GOT3 (cell line): ENCODE measurements around the gene WEE1.

ENCODE experiments used
- DNase-seq: peaks from one replicate; lab custom pipeline; 2025; ENCODE audit warnings: mixed read lengths; lab: John Stamatoyannopoulos, UW

Gene WEE1

DNA sequence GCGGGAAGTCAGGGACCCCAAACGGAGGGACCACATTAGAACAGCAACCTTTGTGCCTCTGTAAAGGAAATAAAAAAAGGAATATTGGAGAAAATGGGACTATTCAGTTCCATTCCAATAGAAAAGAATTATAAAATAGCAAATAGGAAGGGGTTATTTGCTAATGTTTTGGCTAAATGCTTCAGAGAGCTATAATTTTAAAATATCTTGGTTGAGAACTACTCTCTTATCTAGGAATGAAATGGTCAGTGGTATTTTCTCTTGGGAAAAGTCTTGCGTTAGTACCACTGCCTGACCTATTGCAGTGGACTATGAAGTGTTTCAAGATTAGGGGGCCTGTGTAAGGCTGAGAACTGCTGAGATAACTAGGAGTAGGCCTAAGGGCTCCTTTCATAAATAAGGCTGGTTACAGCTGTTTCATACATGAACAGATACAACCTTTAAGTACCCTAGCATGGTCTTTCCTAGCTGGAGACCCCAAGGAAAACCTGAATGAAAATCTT is 6.9 kb upstream of the WEE1 start:
- no peak for DNase-seq

DNA sequence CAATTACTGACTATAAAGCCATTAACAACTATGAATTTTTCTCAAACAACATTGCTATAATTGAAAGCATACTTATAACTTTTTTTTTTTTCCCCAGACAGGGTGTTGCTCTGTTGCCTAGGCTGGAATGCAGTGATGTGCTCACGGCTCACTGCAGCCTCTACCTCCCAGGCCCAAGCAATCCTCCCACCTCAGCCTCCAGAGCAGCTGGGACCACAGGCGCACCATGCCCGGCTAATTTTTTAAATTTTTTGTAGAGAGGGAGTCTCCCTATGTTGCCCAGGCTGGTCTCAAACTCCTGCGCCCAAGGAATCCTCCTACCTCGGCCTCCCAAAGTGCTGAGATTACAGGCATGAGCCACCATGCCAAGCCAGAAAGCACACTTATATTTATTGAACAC is 6.1 kb upstream of the WEE1 start:
- no peak for DNase-seq

DNA sequence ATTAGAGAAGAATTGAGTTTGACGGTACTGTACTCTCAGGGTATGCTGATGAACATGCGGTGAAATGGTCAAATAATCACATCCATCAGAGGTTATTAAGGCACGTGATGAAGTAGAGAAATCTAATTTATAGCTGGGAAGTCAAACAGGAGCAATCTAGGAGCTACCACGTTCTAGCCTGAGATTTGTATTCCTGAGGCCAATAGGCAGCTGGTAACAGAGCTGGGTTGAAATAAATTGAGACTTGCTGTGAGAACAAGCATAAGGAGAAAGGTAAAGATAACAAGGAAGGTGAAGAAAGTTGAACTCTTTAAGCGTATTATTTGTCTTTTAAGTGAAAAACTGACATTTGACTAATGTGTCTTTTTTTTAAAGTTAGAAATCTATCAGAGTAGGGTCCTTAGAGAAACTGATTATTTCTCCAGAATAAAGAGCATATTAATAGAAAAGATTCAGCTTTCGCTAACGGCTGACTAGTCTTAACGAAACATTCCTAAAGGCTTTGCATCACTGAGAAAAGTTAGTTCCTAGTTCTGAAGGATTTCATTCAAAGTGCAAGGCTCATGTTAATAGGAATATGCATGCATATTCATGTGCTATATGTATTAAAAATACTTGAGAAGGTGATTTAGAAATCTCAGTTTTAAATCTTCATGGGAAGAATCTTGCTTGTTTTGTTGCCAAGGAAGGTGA is 5.2 kb upstream of the WEE1 start:
- DNase-seq, result no peak

DNA sequence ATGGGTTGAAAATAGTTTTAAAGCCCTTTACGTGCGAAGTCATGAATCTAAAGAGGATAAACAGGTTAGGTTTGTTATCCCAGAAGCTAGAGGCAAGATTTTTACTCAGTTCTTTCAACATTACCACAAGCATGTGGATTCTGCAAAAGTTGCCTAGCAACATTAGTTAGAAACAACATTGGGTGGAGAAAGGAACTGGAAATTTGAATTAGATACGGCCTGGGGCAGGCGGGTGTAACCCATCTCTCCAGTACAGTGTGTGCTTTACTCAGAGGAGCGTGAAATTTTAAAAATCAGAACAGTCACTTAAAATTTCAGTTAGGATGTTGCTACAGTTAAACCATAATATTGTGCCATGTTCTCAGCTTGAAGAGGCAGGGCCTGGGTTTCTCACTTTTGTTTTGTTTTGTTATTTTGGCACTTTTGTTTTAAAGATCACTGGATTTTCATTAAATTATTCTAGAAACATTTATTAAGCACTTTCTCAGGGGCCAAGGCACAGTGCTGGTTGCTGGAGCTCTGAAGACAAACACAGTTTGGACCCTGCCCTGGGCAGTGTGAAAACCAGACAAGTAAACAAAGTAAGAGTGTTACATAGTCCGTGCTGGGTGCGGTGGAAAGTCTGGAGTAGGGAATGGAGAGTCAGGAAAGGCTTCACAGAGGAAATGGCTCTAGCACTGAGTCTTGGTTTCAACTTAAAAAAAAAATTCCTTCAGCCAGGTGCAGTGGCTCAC is 4.4 kb upstream of the WEE1 start:
- DNase-seq, result no peak

DNA sequence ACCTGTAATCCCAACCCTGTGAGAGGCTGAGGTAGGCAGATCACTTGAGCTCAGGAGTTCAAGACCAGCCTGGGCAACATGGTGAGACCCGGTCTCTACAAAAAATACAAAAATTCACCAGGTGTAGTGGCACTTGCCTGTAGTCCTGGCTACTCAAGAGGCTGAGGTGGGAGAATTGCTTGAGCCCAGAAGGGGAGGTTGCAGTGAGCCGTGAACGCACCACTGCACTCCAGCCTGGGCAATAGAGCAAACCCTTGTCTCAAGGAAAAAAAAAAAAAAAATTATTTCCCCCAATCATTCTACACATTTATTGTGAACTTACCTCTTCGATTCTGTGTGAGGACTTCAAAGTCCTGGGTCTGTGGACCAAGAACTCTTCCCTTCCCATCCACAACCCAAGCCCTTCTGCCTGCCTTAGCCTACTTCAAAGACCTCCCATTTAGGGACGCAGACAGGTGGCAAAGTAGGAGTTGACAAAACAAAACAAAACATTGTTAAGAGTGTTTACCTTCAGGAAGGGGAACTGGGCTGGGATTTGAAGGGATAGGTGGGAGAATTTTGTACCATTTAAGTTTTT is 3.8 kb upstream of the WEE1 start:
- no peak for DNase-seq

DNA sequence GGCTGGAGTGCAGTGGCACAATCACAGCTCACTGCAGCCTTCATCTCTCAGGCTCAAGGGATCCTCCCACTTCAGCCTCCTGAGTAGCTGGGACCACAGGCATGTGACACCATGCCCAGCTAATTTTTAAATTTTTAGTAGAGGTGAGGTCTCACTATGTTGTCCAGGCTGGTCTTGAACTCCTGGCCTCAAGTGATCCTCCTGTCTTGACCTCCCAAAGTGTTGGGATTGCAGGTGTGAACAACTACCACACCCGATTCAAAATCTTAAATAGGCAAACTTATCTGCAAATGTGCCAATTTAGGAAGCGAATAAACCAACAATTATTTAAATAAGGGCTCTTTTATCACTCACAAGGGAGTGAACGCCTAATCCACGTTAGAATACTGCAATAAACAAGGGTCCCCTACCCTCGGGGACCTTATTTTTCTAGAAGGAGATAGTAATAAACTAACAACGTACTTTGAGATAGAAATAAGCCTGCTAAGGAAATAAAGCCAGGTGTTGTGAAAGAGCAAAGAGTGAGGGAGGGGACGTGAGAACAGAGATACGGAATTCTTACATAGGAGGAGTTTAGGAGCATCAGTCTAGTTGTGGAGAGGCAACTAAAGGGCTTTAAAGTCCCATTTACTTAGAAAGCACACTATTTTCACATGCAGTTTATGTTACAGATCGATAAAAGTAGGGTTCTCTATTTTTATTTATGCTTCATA is 3.0 kb upstream of the WEE1 start:
- DNase-seq, result no peak

DNA sequence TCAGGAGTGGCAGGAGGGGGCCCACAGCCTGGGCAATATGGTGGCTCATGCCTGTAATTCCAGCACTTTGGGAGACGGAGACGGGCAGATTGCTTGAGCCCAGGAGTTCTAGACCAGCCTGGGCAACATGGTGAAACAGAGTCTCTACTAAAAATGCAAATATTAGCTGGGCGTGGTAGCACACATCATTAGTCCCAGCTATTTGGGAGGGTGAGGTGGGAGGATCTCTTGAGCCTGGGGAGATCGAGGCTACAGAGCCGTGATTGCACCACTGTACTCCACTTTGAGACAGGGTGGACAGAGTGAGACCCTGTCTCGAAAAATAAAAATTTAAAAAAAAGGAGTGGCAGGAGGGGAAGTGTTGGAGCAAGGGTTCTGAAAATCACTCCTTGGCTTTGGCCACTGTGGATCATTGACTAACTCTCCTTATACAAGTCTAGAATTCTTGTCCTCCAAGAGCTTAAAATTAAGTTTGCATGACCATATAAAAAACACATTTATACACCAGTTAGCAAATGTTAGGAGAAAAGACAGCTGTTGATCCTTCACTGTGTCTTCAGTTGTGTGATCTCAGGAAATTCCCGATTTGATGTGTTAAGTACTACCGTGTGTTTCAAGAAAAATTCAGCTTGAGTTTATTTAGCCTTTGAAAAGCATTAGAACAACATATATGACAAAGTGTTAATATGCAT is 2.3 kb upstream of the WEE1 start:
- DNase-seq, result no peak

DNA sequence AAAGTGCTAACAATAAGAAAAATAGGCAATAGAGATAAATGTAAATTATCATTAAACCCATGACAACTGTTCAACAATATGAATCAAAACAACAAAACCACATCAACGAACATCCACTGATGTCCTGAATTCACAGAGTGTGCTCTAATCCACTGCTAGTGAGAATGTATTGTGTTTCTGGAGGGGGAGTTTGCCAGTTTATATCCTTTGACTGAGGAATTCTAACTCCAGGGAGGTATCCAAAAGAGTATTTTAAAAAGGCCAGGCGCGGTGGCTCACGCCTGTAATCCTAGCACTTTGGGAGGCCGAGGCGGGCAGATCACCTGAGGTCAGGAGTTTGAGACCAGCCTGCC is 1.7 kb upstream of the WEE1 start:
- no peak for DNase-seq

DNA sequence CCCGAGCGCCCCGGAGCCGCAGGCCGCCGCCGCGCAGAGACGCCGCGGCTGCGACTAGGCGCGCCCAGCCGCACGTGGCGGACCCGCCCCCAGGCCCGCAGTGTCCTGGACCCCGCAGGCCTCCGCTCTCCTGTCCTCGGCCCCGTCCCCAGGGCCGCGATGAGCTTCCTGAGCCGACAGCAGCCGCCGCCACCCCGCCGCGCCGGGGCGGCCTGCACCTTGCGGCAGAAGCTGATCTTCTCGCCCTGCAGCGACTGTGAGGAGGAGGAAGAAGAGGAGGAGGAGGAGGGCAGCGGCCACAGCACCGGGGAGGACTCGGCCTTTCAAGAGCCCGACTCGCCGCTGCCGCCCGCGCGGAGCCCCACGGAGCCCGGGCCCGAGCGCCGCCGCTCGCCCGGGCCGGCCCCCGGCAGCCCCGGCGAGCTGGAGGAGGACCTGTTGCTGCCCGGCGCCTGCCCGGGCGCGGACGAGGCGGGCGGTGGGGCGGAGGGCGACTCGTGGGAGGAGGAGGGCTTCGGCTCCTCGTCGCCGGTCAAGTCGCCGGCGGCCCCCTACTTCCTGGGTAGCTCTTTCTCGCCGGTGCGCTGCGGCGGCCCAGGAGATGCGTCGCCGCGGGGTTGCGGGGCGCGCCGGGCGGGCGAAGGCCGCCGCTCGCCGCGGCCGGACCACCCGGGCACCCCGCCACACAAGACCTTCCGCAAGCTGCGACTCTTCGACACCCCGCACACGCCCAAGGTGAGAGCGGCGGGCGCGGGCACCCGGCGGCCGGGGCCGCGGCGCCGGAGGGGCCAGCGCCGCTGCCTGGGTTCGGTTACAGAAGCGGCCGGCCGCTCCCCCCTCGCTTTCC is 528 bp downstream of the WEE1 start:
- DNase-seq, result no peak

DNA sequence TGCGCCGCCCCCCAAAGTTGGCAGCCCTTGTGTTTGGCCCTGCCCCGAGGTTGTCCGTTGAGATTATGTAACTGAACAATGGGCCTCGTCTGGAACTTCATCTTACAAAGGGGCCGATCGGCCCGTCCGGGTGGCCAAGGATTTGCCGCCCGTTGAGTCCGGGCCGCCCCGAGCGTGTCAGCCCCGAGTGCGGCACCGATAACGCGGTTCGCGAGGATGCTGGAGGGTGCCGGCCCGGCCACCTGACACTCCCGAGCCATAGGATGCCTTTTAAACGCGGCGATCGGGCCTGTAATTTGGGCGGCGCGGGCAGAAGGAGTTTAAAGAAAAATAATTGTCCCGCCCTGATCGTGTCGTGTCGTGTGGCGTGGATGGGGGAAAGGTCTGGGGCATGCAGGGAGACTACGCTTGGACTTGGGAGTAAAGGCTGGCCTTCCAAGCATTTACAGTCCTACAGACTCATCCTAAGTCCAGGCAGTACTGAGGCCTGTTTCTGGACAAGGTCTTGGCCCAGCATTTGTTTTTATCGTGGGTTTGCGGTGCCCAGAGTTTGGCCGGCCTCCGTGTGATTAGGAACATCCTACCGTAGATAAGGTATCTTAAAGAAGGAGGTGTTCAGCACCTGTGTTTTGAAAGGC is 1.3 kb downstream of the WEE1 start:
- no peak for DNase-seq

DNA sequence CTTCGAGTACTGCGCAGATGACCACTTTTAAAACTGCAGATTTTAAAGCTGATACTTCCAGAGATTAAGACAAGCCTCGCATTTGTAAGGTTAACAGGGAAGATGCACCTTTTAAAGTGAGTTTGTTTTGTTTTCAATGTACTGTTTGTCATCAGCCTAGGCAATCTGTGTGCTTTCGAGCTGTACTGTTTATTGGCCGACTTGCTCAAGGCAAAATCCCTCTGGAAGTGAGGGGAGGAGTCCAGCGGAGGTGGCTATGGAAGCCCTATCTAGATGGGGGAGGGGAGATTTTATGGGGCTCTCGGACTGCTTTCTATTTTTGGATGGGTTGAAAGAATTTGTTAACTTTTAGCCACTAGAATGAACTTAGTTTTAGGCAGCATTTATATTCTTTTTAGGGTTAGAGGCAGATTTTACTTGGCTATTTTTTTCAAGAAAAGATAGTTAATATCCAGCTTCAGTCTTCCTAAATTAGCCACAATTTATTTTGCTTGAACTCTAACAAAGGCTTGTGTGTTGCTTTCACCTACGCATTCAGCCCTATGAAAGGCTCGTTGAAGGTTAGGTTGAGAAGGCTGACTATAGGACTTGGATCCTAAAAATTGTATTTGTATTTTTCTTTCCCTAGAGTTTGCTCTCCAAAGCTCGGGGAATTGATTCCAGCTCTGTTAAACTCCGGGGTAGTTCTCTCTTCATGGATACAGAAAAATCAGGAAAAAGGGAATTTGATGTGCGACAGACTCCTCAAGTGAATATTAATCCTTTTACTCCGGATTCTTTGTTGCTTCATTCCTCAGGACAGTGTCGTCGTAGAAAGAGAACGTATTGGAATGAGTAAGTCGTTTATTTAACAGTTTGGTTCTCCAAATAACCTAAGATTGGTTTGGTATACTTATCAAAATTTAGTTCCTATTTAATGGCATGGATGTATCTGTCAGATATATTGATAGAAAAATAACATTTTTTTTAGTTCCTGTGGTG is 2.1 kb downstream of the WEE1 start:
- DNase-seq, result no peak

DNA sequence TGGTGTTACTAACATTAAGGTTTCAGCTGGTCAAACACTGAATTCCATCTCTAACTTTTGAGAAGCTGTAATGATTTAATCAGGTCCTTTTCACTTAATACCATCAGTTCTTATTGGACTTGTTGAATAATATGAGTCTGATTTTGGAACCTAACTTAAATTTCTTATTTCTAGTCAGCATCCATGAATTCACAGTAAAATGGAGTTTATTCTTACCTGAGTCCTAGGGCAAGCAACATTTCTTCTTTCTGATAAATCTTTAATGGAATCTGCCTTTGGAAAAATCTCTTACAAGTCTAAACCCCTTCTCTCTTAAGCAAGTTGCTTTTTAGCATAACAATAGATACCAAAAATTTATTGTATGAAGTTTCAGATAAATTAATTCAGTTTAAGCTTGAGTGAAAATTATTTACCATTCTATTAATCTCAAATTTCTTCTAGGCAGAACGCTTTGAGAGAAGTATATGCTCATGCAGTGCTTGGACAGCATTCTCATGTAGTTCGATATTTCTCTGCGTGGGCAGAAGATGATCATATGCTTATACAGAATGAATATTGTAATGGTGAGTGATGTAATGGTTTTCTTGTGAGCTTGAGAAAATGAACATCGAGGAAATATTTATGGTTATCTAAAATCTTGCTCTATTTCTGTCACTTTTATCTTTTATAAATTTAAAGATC is 3.4 kb downstream of the WEE1 start:
- DNase-seq, result no peak

DNA sequence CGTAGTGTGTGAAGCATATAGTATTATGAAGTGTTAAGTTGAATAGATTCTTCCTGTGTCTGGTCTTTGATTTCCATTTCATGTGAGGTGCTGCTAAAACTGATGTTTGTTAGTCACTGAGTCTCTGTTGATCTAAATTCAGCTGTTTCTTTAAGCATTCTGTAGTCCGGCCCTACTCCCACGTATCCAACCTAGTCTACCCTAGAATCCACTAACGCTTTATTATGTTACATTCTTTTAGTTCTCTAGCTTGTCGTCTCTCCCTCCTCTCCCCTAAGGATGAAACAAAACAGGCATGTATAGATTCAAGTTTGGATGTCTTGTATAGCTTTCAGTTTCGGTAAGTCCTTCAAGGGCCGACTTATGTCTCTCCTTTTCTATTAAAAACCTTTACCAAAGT is 4.1 kb downstream of the WEE1 start:
- DNase-seq, result no peak

DNA sequence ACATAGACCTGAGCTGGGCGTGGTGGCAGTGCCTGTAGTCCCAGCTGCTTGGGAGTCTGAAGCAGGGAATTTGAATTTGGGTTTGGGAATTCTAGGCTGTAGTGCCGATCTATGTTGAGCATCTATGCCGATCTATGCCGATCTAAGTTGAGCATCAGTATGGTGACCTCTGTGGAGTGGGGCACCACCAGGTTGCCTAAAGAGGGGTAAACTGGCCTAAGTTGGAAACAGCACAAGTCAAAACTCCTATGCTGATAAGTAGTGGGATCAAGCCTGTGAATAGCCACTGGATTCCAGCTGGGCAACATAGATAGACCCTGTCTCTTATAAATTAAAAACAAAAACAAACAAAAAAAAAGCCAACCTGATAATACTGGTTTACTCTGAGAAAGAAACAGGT is 7.4 kb downstream of the WEE1 start:
- DNase-seq, result no peak

DNA sequence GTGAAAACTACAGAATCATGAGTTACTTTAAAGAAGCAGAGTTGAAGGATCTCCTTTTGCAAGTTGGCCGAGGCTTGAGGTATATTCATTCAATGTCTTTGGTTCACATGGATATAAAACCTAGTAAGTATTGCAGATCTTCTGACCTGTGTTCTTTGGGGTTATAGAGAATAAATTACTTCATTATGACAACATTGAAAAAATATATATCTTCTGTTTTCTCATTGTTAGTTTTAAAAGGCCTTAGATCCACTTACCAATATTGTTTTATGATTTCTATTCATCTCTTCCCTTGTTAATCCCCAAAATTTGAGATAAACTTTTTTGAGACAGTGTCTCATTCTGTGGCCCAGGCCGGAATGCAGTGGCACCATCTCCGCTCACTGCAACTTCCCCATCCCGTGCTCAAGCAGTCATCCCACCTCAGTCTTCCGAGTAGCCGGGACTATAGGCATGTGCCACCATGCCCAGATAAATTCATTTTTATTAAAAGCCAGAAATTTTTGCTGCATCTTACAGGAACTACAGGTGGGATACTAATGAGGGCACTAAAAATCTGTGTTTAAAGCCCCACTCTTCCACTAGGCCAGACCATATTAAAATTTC is 8.2 kb downstream of the WEE1 start:
- DNase-seq, result no peak

DNA sequence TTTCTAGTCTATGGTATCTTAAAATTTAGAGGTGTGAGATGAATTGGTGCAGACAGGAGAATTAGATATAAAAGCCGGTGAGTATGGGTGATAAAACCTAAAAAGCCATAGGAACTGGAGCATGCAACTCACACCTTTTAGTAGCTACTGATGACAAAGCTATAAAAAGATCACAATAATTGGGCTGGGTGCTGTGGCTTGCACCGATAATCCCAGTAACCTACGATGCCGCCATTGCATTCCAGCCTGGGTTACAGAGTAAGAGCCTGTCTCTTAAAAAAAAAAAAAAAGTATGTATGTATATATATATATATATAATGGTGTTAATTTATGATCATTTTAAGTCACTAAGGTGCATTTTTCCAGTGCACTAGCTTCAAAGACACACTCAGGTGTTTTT is 17.2 kb downstream of the WEE1 start:
- no peak for DNase-seq

DNA sequence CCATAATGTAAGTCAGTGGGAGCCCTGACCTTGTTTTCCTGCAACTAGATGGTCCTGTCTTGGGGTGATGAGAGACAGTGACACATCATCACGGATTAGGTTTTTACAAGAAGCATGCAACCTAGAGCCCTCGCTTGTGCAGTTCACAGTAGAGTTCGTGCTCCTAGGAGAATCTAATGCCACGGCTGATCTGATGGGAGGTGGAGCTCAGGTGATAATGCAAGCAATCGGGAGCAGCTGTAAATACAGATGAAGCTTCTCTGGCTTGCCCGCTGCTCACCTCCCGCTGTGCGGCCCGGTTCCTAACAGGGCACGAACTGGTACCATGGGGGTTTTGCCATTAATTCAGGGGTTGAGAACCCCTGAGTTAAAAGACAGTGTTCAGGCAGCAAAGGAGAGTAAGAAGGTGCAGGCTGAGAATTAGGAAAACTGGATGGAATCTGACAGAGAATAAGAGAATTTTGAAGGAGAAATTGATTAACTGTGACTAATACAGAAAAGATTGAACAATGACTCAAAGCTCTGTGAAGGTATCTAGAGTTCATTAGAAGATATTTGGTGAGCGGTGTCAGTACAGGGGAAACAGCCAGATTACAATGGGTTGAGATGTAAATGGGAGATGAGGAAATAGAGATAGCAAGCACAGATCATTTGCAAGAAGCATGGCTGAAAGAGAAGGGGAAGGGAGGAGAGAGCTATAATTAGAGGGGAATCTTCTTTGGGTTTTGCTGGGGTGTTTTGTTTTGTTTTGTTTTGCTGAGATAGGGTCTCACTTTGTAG is 21.0 kb downstream of the WEE1 start:
- DNase-seq, result no peak
